ENCODE results near the gene ZNG1C.
"Not testable (repeated sequence)": the region's sequence is repeated elsewhere in the genome, so short reads cannot be mapped to it uniquely, and the experiment has no call there.

GRCh38 chr9:68304777-68305176 is 63.0 kb downstream of the ZNG1C start:
- TF ChIP-seq CTCF (IDR thresholded peaks at IDR 0.05; ENCODE audit: poor library complexity, severe bottlenecking); EZH2 (IDR thresholded peaks at IDR 0.05; ENCODE audit: borderline replicate concordance, insufficient read depth, low read length, poor library complexity, severe bottlenecking); REST (IDR thresholded peaks at IDR 0.05; ENCODE audit: borderline replicate concordance); RAD21 (conservative IDR thresholded peaks at IDR 0.05); POLR2AphosphoS5 (IDR thresholded peaks at IDR 0.05): not testable (repeated sequence)
